ENCODE data around the gene SLC4A2. TPM values are rescaled to one million over a fixed set of nuclear protein-coding genes. Genes with fewer than 3 reads are reported as not detected.

Gene SLC4A2
- total RNA-seq, 1 experiment from 2014 or later: 105 TPM

- DNase-seq: peak; percentile 79
- H3K36me3 ChIP-seq (replicated peaks; ENCODE audit: control insufficient read depth, insufficient read depth, low read length): peaks cover 7% of the 10 kb centered on the region
- H3K27me3 ChIP-seq (ENCODE audit: control insufficient read depth, insufficient read depth, low read length): peaks cover 7% of the 10 kb centered on the region
- H3K4me3 ChIP-seq (ENCODE audit: insufficient read depth, low read depth, low read length): peak overlapping the region; percentile 82
Measured at GRCh38 chr7:151060416-151061212, 1.2 kb downstream of the SLC4A2 start.

GRCh38 chr7:151061213-151062110 lies 2.1 kb downstream of the SLC4A2 start:
- DNase-seq: peak; percentile 79
- Histone ChIP-seq H3K27me3 (ENCODE audit: control insufficient read depth, insufficient read depth, low read length) (peaks cover 7% of the 10 kb centered on the region), H3K4me3 (ENCODE audit: insufficient read depth, low read depth, low read length) (peak overlapping the region; percentile 82), H3K36me3 (replicated peaks; ENCODE audit: control insufficient read depth, insufficient read depth, low read length) (peaks cover 7% of the 10 kb centered on the region)

GRCh38 chr7:151062111-151062398 lies 2.7 kb downstream of the SLC4A2 start:
- DNase-seq: no peak

GRCh38 chr7:151062399-151063211 lies 3.2 kb downstream of the SLC4A2 start:
- Histone ChIP-seq H3K36me3 (replicated peaks; ENCODE audit: control insufficient read depth, insufficient read depth, low read length) (peaks cover 12% of the 10 kb centered on the region), H3K27me3 (ENCODE audit: control insufficient read depth, insufficient read depth, low read length) (peaks cover 3% of the 10 kb centered on the region; the same call in 1 of the 2 replicates), H3K4me3 (ENCODE audit: insufficient read depth, low read depth, low read length) (peak overlapping the region; percentile 49)
- peak; percentile 99 for DNase-seq

More at GRCh38 chr7:151062111-151062398, 2.7 kb downstream of the SLC4A2 start:
- Histone ChIP-seq H3K4me3 (ENCODE audit: insufficient read depth, low read depth, low read length) (peak overlapping the region; percentile 28), H3K36me3 (replicated peaks; ENCODE audit: control insufficient read depth, insufficient read depth, low read length) (peaks cover 9% of the 10 kb centered on the region), H3K27me3 (ENCODE audit: control insufficient read depth, insufficient read depth, low read length) (peaks cover 3% of the 10 kb centered on the region; the same call in 1 of the 2 replicates)

GRCh38 chr7:151063212-151063561 lies 3.8 kb downstream of the SLC4A2 start:
- Histone ChIP-seq H3K27me3 (ENCODE audit: control insufficient read depth, insufficient read depth, low read length) (peaks cover 3% of the 10 kb centered on the region; the same call in 1 of the 2 replicates), H3K4me3 (ENCODE audit: insufficient read depth, low read depth, low read length) (peak overlapping the region; percentile 49), H3K36me3 (replicated peaks; ENCODE audit: control insufficient read depth, insufficient read depth, low read length) (peaks cover 12% of the 10 kb centered on the region)
- no peak for DNase-seq

- Histone ChIP-seq H3K27me3 (ENCODE audit: control insufficient read depth, insufficient read depth, low read length) (peaks cover 3% of the 10 kb centered on the region; the same call in 1 of the 2 replicates), H3K4me3 (ENCODE audit: insufficient read depth, low read depth, low read length) (no peak overlapping the region), H3K36me3 (replicated peaks; ENCODE audit: control insufficient read depth, insufficient read depth, low read length) (peaks cover 15% of the 10 kb centered on the region)
- DNase-seq: no peak
Measured at GRCh38 chr7:151064454-151064853, 5.1 kb downstream of the SLC4A2 start.

- DNase-seq: no peak
Measured at GRCh38 chr7:151064993-151065392, 5.6 kb downstream of the SLC4A2 start.

GRCh38 chr7:151065516-151065915 lies 6.1 kb downstream of the SLC4A2 start:
- no peak overlapping the region for H3K4me3 ChIP-seq (ENCODE audit: insufficient read depth, low read depth, low read length)
- H3K36me3 ChIP-seq (replicated peaks; ENCODE audit: control insufficient read depth, insufficient read depth, low read length): peaks cover 24% of the 10 kb centered on the region
- peaks cover 2% of the 10 kb centered on the region; the same call in 1 of the 2 replicates for H3K27me3 ChIP-seq (ENCODE audit: control insufficient read depth, insufficient read depth, low read length)
- no peak for DNase-seq

More at GRCh38 chr7:151064993-151065392, 5.6 kb downstream of the SLC4A2 start:
- Histone ChIP-seq H3K4me3 (ENCODE audit: insufficient read depth, low read depth, low read length) (no peak overlapping the region), H3K36me3 (replicated peaks; ENCODE audit: control insufficient read depth, insufficient read depth, low read length) (peaks cover 20% of the 10 kb centered on the region), H3K27me3 (ENCODE audit: control insufficient read depth, insufficient read depth, low read length) (peaks cover 3% of the 10 kb centered on the region; the same call in 1 of the 2 replicates)

- no peak for DNase-seq
- H3K27me3 ChIP-seq (ENCODE audit: control insufficient read depth, insufficient read depth, low read length): no peaks in the 10 kb centered on the region
- H3K36me3 ChIP-seq (replicated peaks; ENCODE audit: control insufficient read depth, insufficient read depth, low read length): peaks cover 27% of the 10 kb centered on the region
- no peak overlapping the region for H3K4me3 ChIP-seq (ENCODE audit: insufficient read depth, low read depth, low read length)
Measured at GRCh38 chr7:151066273-151066974, 7.0 kb downstream of the SLC4A2 start.

GRCh38 chr7:151068069-151068773 lies 8.8 kb downstream of the SLC4A2 start:
- peaks cover 31% of the 10 kb centered on the region for H3K36me3 ChIP-seq (replicated peaks; ENCODE audit: control insufficient read depth, insufficient read depth, low read length)
- H3K27me3 ChIP-seq (ENCODE audit: control insufficient read depth, insufficient read depth, low read length): no peaks in the 10 kb centered on the region
- H3K4me3 ChIP-seq (ENCODE audit: insufficient read depth, low read depth, low read length): no peak overlapping the region
- DNase-seq: peak; percentile 73

GRCh38 chr7:151069841-151070573 lies 10.6 kb downstream of the SLC4A2 start:
- no peak for DNase-seq
- H3K27me3 ChIP-seq (ENCODE audit: control insufficient read depth, insufficient read depth, low read length): no peaks in the 10 kb centered on the region
- H3K4me3 ChIP-seq (ENCODE audit: insufficient read depth, low read depth, low read length): no peak overlapping the region
- peaks cover 31% of the 10 kb centered on the region for H3K36me3 ChIP-seq (replicated peaks; ENCODE audit: control insufficient read depth, insufficient read depth, low read length)

- Histone ChIP-seq H3K36me3 (replicated peaks; ENCODE audit: control insufficient read depth, insufficient read depth, low read length) (peaks cover 28% of the 10 kb centered on the region), H3K4me3 (ENCODE audit: insufficient read depth, low read depth, low read length) (no peak overlapping the region), H3K27me3 (ENCODE audit: control insufficient read depth, insufficient read depth, low read length) (no peaks in the 10 kb centered on the region)
- DNase-seq: no peak
Measured at GRCh38 chr7:151070574-151070960, 11.2 kb downstream of the SLC4A2 start.
